NB4 (cell line): ENCODE measurements around the gene IMMP2L.

Experiments used
- MAX ChIP-seq: IDR thresholded peaks from 2 replicates; pipeline ENCODE4 v1.6.1; 2011; ENCODE audit warnings: low read depth, low read length
- POLR2A ChIP-seq: IDR thresholded peaks from 2 replicates; pipeline ENCODE4 v1.6.1; 2011; ENCODE audit warnings: mild to moderate bottlenecking; ENCODE audit not compliant: insufficient read length; ENCODE audit errors: extremely low read depth
- TF ChIP-seq, protein P1 (sequence below): IDR thresholded peaks from one replicate; pipeline ENCODE4 v1.5.1; 2012; ENCODE audit warnings: low read depth, low read length

GRCh38 chr7:111232249-111233084 lies 329.8 kb downstream of the IMMP2L start:
- TF ChIP-seq, protein P1, sequence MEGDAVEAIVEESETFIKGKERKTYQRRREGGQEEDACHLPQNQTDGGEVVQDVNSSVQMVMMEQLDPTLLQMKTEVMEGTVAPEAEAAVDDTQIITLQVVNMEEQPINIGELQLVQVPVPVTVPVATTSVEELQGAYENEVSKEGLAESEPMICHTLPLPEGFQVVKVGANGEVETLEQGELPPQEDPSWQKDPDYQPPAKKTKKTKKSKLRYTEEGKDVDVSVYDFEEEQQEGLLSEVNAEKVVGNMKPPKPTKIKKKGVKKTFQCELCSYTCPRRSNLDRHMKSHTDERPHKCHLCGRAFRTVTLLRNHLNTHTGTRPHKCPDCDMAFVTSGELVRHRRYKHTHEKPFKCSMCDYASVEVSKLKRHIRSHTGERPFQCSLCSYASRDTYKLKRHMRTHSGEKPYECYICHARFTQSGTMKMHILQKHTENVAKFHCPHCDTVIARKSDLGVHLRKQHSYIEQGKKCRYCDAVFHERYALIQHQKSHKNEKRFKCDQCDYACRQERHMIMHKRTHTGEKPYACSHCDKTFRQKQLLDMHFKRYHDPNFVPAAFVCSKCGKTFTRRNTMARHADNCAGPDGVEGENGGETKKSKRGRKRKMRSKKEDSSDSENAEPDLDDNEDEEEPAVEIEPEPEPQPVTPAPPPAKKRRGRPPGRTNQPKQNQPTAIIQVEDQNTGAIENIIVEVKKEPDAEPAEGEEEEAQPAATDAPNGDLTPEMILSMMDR, result no peak
- TF ChIP-seq POLR2A (no peak), MAX (no peak)
